Skin epidermis (tissue), 12 donors: ENCODE measurements around the gene DONSON.

ENCODE experiments used
- H3K27ac ChIP-seq, 21 experiments: fragments of 200-600 bp; sonication (generic) in 11 of 21; one replicate each; pipeline ENCODE4 v1.5.0; 2020; ENCODE audit warnings: mild to moderate bottlenecking in 3 of 21, inconsistent platforms in 2 of 21, moderate library complexity in 2 of 21
- H3K4me3 ChIP-seq, 7 experiments: fragments of 200-600 bp; sonication (generic) in 2 of 7; one replicate each; pipeline ENCODE4 v1.5.0; 2020; ENCODE audit warnings: inconsistent platforms in 2 of 7, mild to moderate bottlenecking in 2 of 7, moderate library complexity in 1 of 7

DONSON gene

GRCh38 chr21:33543505-33544129 lies 44.9 kb downstream of the DONSON start:
- Histone ChIP-seq H3K27ac (peak overlapping the region; percentile 89 to 100 (median 99)), H3K4me3 (peak overlapping the region; percentile 59 to 86 (median 81))

- H3K27ac ChIP-seq, result peak within 1 kb of the TSS; percentile 97 to 100 (median 99)
- peak within 1 kb of the TSS; percentile 59 to 86 (median 81) for H3K4me3 ChIP-seq
Measured at GRCh38 chr21:33542640-33543504, 45.6 kb downstream of the DONSON start, which contains the start of gene SON. TSS of gene SON (plus strand) at chr21:33543038. CDS start at chr21:33543093, 55 bp downstream.

- Histone ChIP-seq H3K4me3 (peak within 1 kb of the TSS; percentile 59 to 86 (median 81)), H3K27ac (peak within 1 kb of the TSS; percentile 97 to 100 (median 99))
Measured at GRCh38 chr21:33541756-33542639, 46.5 kb downstream of the DONSON start, which contains the start of gene GART. TSS of gene GART (minus strand) at chr21:33542117. CDS start at chr21:33539315, 2,802 bp downstream.

GRCh38 chr21:33541105-33541711 lies 47.3 kb downstream of the DONSON start:
- H3K4me3 ChIP-seq, result peak overlapping the region; percentile 59 to 86 (median 81)
- peak overlapping the region; percentile 88 to 100 (median 99) for H3K27ac ChIP-seq

DNA sequence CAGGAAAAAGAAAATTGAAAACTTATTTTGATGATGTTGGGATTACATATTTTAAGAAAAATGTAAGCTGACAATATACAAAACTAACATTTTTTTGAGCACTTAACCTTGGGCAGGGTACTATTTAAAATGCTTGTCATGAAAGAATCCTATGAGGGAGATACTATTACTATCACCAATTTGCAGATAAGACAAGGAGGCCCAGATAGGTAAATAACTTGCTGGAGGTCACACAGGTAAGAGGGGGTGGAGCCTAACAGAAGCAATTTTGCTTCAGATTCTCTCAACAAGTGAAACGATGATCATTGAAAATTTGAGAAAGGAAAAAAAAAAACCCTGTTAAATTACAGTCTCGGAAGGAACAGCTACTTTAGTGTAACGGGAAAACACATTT lies 47.8 kb downstream of the DONSON start:
- peak overlapping the region in 13 of 21 experiments; percentile 88 to 100 (median 99) for H3K27ac ChIP-seq
- H3K4me3 ChIP-seq, result peak overlapping the region in 5 of 7 experiments; percentile 59 to 86 (median 73)

DNA sequence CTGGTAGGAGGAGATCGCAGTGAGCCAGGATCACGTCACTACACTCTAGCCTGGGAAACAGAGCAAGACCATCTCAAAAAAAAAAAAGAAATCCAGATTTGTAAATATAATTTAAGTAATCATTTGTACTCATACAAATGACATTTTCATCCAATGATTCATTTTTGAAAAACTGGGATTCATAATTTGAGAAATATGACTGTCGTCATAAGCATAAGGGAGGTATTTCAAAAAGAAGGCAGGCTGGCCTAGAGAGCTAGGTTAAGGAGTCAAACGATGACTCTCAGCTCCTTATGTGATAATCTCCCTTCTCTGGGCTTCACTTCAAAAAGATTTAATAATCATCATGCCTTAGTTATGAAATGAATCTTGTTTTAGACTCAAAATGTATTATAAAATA lies 48.9 kb downstream of the DONSON start:
- Histone ChIP-seq H3K27ac (no peak overlapping the region), H3K4me3 (no peak overlapping the region)

- no peak overlapping the region for H3K4me3 ChIP-seq
Measured at GRCh38 chr21:33537212-33537611, 51.3 kb downstream of the DONSON start.

GRCh38 chr21:33531007-33531406 lies 57.5 kb downstream of the DONSON start:
- Histone ChIP-seq H3K4me3 (no peak overlapping the region), H3K27ac (no peak overlapping the region)

More at GRCh38 chr21:33537212-33537611, 51.3 kb downstream of the DONSON start:
- H3K27ac ChIP-seq, result no peak overlapping the region
